SK-N-MC (cell line): ENCODE data around the gene ARID5B.

Source experiments
- EZH2 ChIP-seq: fragments of 200-600 bp; sonication (generic); IDR thresholded peaks from one replicate; pipeline ENCODE4 v1.6.1; 2017; ENCODE audit warnings: antibody characterized with exemption
- FOXP2 ChIP-seq: optimal IDR thresholded peaks from 2 replicates; pipeline ENCODE3; 2011; ENCODE audit warnings: mild to moderate bottlenecking, moderate library complexity; ENCODE audit not compliant: insufficient read depth; ENCODE audit errors: extremely low read length, control extremely low read depth
- POLR2AphosphoS5 ChIP-seq: IDR thresholded peaks from 2 replicates; pipeline ENCODE4 v1.6.1; 2012; ENCODE audit warnings: mild to moderate bottlenecking, low read depth, low read length, borderline replicate concordance

- TF ChIP-seq EZH2, result no peak
- TF ChIP-seq POLR2AphosphoS5, result no peak
- no peak for TF ChIP-seq FOXP2
Observed at GRCh38 chr10:62059217-62059920, 157.9 kb downstream of the ARID5B start.
